ENCODE data around the gene ACER1.

The ACER1 gene

DNA sequence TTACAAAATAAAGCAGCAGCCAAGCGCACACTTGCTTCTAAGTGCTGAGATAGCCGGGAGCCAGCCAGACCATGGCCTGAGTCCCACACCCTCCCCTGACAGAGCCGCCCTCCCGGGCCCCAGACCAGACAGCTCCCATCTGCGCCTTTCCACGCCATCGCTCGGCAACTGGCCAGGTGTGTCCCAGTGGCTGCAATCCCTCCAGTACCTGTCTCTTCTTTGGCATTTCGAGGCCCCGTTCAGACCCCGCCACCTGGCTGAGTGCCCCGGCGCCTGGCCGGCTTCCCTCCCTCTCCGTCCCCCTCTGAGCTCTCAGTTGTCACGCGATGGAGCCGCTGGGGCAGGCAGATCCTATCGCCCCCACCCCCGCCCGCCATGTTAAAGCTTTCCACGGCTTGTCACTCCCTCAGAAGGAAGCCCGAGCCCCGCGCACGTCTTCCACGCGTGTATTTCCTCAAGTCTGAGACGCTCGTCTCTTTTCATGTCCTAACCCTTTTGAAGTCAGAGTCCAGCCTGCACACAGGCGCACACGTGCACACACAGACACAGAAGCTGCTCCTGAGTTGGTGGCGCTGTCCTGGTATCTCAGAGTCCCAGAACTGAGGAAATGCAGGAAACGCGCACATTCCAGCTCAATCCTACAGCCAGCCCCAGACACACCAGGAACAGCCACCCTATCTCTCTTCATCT lies 61.5 kb downstream of the ACER1 start:
- H3K9me3 ChIP-seq (ENCODE audit: control insufficient read depth, insufficient read depth, low read depth, low read length): no peaks in the 10 kb centered on the region
- TF ChIP-seq, protein P1, sequence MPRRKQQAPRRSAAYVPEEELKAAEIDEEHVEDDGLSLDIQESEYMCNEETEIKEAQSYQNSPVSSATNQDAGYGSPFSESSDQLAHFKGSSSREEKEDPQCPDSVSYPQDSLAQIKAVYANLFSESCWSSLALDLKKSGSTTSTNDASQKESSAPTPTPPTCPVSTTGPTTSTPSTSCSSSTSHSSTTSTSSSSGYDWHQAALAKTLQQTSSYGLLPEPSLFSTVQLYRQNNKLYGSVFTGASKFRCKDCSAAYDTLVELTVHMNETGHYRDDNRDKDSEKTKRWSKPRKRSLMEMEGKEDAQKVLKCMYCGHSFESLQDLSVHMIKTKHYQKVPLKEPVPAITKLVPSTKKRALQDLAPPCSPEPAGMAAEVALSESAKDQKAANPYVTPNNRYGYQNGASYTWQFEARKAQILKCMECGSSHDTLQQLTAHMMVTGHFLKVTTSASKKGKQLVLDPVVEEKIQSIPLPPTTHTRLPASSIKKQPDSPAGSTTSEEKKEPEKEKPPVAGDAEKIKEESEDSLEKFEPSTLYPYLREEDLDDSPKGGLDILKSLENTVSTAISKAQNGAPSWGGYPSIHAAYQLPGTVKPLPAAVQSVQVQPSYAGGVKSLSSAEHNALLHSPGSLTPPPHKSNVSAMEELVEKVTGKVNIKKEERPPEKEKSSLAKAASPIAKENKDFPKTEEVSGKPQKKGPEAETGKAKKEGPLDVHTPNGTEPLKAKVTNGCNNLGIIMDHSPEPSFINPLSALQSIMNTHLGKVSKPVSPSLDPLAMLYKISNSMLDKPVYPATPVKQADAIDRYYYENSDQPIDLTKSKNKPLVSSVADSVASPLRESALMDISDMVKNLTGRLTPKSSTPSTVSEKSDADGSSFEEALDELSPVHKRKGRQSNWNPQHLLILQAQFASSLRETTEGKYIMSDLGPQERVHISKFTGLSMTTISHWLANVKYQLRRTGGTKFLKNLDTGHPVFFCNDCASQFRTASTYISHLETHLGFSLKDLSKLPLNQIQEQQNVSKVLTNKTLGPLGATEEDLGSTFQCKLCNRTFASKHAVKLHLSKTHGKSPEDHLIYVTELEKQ (tag by site-specific recombination; IDR thresholded peaks at IDR 0.05; ENCODE audit: borderline replicate concordance): no peak
- no peak for TF ChIP-seq ZNF473 (tag by site-specific recombination; IDR thresholded peaks at IDR 0.05)
- TF ChIP-seq HOXA7 (CRISPR knock-in tag; IDR thresholded peaks at IDR 0.05; ENCODE audit: borderline replicate concordance): no peak
- TF ChIP-seq ZFP41 (tag by site-specific recombination; IDR thresholded peaks at IDR 0.05; ENCODE audit: borderline replicate concordance): no peak
- no peak for TF ChIP-seq ZNF549 (tag by site-specific recombination; IDR thresholded peaks at IDR 0.05)
- TF ChIP-seq GLI2 (tag by site-specific recombination; IDR thresholded peaks at IDR 0.05; ENCODE audit: borderline replicate concordance, low read depth): no peak
- TF ChIP-seq ZNF211 (tag by site-specific recombination; IDR thresholded peaks at IDR 0.05; ENCODE audit: low read depth): no peak
- no peak for TF ChIP-seq ZNF785 (tag by site-specific recombination; IDR thresholded peaks at IDR 0.05)
- TF ChIP-seq, protein P2, sequence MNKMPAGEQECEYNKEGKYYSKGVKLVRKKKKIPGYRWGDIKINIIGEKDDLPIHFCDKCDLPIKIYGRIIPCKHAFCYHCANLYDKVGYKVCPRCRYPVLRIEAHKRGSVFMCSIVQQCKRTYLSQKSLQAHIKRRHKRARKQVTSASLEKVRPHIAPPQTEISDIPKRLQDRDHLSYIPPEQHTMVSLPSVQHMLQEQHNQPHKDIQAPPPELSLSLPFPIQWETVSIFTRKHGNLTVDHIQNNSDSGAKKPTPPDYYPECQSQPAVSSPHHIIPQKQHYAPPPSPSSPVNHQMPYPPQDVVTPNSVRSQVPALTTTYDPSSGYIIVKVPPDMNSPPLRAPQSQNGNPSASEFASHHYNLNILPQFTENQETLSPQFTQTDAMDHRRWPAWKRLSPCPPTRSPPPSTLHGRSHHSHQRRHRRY (tag by site-specific recombination; IDR thresholded peaks at IDR 0.05): no peak
- no peak for TF ChIP-seq ZNF16 (tag by site-specific recombination; IDR thresholded peaks at IDR 0.05; ENCODE audit: low read depth)
- TF ChIP-seq, protein P3, sequence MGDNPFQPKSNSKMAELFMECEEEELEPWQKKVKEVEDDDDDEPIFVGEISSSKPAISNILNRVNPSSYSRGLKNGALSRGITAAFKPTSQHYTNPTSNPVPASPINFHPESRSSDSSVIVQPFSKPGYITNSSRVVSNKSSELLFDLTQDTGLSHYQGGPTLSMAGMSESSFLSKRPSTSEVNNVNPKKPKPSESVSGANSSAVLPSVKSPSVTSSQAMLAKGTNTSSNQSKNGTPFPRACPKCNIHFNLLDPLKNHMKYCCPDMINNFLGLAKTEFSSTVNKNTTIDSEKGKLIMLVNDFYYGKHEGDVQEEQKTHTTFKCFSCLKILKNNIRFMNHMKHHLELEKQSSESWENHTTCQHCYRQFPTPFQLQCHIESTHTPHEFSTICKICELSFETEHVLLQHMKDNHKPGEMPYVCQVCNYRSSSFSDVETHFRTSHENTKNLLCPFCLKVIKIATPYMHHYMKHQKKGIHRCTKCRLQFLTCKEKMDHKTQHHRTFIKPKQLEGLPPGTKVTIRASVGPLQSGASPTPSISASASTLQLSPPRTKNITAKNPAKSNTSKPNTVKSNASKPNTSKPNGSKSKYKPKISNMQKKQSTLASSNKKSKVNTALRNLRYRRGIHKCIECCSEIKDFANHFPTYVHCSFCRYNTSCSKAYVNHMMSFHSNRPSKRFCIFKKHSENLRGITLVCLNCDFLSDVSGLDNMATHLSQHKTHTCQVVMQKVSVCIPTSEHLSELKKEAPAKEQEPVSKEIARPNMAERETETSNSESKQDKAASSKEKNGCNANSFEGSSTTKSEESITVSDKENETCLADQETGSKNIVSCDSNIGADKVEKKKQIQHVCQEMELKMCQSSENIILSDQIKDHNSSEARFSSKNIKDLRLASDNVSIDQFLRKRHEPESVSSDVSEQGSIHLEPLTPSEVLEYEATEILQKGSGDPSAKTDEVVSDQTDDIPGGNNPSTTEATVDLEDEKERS (tag by site-specific recombination; IDR thresholded peaks at IDR 0.05): no peak
- TF ChIP-seq, protein P4, sequence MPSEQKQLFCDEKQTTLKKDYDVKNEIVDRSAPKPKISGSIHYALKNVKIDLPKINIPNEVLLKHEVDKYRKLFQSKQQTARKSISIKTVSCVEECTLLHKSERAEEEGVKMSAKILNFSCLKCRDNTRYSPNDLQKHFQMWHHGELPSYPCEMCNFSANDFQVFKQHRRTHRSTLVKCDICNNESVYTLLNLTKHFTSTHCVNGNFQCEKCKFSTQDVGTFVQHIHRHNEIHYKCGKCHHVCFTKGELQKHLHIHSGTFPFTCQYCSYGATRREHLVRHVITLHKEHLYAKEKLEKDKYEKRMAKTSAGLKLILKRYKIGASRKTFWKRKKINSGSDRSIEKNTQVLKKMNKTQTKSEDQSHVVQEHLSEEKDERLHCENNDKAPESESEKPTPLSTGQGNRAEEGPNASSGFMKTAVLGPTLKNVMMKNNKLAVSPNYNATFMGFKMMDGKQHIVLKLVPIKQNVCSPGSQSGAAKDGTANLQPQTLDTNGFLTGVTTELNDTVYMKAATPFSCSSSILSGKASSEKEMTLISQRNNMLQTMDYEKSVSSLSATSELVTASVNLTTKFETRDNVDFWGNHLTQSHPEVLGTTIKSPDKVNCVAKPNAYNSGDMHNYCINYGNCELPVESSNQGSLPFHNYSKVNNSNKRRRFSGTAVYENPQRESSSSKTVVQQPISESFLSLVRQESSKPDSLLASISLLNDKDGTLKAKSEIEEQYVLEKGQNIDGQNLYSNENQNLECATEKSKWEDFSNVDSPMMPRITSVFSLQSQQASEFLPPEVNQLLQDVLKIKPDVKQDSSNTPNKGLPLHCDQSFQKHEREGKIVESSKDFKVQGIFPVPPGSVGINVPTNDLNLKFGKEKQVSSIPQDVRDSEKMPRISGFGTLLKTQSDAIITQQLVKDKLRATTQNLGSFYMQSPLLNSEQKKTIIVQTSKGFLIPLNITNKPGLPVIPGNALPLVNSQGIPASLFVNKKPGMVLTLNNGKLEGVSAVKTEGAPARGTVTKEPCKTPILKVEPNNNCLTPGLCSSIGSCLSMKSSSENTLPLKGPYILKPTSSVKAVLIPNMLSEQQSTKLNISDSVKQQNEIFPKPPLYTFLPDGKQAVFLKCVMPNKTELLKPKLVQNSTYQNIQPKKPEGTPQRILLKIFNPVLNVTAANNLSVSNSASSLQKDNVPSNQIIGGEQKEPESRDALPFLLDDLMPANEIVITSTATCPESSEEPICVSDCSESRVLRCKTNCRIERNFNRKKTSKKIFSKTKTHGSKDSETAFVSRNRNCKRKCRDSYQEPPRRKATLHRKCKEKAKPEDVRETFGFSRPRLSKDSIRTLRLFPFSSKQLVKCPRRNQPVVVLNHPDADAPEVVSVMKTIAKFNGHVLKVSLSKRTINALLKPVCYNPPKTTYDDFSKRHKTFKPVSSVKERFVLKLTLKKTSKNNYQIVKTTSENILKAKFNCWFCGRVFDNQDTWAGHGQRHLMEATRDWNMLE (tag by site-specific recombination; conservative IDR thresholded peaks at IDR 0.05; ENCODE audit: low read depth): no peak
- TF ChIP-seq ZNF768 (tag by site-specific recombination; IDR thresholded peaks at IDR 0.05): no peak
- peaks cover 23% of the 10 kb centered on the region for H3K4me1 ChIP-seq (ENCODE audit: control insufficient read depth, insufficient read depth, low read length)
- POLR2A ChIA-PET: no interaction called here
- H3K4me3 ChIP-seq (ENCODE audit: low read depth, low read length): no peak overlapping the region
- CTCF ChIA-PET: interaction anchor here (0.6 to 1.4 kb wide), 7 partner anchors 10 to 749 kb away, joined by 3 to 6 read pairs (median 5); partner anchors contain the start of gene ALKBH7
- H3K27ac ChIP-seq (ENCODE audit: extremely low read depth, low read depth, low read length): no peak overlapping the region
- peaks cover 12 to 38% of the 10 kb centered on the region in 2 experiments; a peak in 2 of 3 replicates for H3K36me3 ChIP-seq (ENCODE audit: control insufficient read depth in 2 of 2, insufficient read depth in 1 of 2, low read length in 2 of 2)
